ENCODE data around the gene OXNAD1. TPM values are rescaled to one million over a fixed set of nuclear protein-coding genes. Genes with fewer than 3 reads are reported as not detected.

The OXNAD1 gene
- total RNA-seq, 3 donors from 2014 or later = 21.5 to 35.2 (median 28.4) TPM

DNA sequence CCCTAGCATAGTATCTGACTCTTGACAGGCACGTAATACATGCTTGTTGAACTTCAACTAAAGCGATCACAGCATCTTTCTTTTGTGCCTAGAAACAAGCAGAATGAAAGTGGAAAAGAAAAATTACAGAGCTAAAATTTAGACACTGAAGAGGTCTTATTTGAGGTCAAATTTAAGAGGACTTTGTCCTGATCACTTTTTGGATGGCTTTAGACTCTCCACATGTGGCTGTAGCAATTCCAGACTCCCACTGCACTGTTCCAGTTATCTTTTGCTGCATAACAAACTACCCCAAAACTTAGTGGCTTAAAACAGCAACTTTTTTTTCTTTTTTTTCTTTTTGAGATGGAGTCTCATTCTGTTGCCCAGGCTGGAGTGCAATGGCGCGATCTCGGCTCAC, 23.8 kb upstream of the OXNAD1 start:
- intact Hi-C loops (cut with DNase I, micrococcal nuclease) = no loop called here
- ATAC-seq (no peak), DNase-seq (no peak)
- Histone ChIP-seq H3K36me3 (ENCODE audit: low read depth) (no peaks in the 10 kb centered on the region), H3K4me3 (no peak overlapping the region), H3K4me1 (ENCODE audit: low read depth) (no peaks in the 10 kb centered on the region), H3K9me3 (no peaks in the 10 kb centered on the region)
- TF ChIP-seq CTCF (IDR thresholded peaks at IDR 0.05) = no peak

DNA sequence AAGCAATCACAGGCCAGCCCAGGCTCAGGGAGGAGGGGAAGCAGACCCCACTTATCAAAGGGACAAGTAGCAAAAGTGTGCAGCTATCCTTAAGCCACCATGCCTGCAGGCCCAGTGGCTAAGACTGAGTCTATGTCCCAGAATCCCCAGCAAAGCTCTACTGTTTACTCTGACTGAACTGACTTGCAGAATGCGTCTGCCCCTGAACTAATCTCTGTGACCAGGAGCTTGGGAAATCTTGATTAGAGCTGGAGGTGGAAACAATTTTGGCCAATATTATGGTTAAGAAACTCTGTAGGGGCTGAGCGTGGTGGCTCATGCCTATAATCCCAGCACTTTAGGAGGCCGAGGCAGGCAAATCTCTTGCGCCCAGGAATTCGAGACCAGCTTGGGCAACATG, 22.8 kb upstream of the OXNAD1 start:
- Histone ChIP-seq H3K4me1 (ENCODE audit: low read depth) (no peaks in the 10 kb centered on the region), H3K36me3 (ENCODE audit: low read depth) (no peaks in the 10 kb centered on the region), H3K4me3 (no peak overlapping the region), H3K9me3 (no peaks in the 10 kb centered on the region)
- no peak for TF ChIP-seq CTCF (IDR thresholded peaks at IDR 0.05)
- no peak for ATAC-seq
- intact Hi-C loops (cut with DNase I, micrococcal nuclease) = no loop called here
- no peak for DNase-seq

DNA sequence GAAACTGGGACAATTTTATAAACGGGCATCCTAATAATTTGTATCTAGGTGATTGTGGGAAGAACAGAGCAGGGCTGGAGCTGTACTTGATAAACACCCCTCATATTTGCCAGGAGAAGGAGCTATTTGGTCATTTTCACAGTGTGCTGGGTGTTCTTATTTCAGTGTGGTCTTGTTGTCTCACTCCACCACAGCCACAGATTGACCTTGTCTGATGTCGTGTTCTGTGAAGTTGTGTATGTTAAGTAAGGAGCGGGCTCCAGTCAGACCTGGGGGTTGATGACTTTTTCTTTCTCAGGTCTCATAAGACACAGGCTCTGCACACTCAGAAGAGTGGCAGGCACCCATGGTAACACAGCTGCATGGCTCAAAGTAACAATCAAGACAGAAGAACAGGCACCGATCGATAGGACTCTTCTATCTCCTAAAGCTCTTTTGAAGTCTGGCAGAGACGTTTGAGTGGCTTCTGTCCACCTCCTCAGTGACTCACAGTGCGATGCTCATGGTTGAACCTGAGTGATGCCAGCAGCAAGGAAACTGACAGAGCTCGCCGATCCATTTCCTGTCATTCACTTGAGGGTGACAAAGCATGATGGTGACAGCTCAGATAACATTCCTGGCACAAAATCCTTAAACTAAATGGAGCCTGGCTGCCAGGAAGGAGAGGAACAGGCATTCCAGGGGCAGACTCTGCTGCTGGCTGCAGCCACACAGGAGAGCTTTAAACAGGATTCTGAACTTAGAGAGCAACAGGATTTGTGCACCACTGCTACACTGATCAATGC, 21.1 kb upstream of the OXNAD1 start:
- ATAC-seq = no peak
- no peak for DNase-seq
- intact Hi-C loops (cut with DNase I, micrococcal nuclease) = no loop called here
- Histone ChIP-seq H3K36me3 (ENCODE audit: low read depth) (no peaks in the 10 kb centered on the region), H3K4me3 (no peak overlapping the region), H3K9me3 (no peaks in the 10 kb centered on the region), H3K4me1 (ENCODE audit: low read depth) (no peaks in the 10 kb centered on the region)
- TF ChIP-seq CTCF (IDR thresholded peaks at IDR 0.05) = no peak

DNA sequence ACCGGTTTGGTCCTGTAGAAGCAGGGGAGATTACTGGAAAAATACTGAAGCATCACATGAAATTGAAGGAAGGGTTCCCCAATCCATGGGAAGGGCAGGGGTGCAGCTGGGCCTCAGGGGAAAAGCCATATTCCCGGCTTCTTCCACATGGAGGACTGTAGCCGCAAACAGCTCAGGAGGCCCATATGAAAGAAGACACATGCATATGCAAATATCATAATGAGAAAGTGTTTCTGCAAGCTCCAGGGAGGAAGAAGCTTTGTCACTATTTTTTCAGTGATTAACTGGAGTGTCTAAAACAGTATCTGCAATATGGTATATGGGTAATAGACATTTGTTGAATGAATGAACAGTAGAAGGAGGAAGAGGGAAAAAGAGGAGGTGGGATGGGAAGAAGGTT, 19.4 kb upstream of the OXNAD1 start:
- no peak for ATAC-seq
- no peak for DNase-seq
- TF ChIP-seq CTCF (IDR thresholded peaks at IDR 0.05) = no peak
- Histone ChIP-seq H3K9me3 (no peaks in the 10 kb centered on the region), H3K36me3 (ENCODE audit: low read depth) (no peaks in the 10 kb centered on the region), H3K4me1 (ENCODE audit: low read depth) (no peaks in the 10 kb centered on the region), H3K4me3 (no peak overlapping the region)
- intact Hi-C loops (cut with DNase I, micrococcal nuclease) = loop anchor here in 1 of 2 donors (5.0 kb wide), 2 partner anchors 68 to 198 kb away; no protein-coding TSS in a partner anchor

DNA sequence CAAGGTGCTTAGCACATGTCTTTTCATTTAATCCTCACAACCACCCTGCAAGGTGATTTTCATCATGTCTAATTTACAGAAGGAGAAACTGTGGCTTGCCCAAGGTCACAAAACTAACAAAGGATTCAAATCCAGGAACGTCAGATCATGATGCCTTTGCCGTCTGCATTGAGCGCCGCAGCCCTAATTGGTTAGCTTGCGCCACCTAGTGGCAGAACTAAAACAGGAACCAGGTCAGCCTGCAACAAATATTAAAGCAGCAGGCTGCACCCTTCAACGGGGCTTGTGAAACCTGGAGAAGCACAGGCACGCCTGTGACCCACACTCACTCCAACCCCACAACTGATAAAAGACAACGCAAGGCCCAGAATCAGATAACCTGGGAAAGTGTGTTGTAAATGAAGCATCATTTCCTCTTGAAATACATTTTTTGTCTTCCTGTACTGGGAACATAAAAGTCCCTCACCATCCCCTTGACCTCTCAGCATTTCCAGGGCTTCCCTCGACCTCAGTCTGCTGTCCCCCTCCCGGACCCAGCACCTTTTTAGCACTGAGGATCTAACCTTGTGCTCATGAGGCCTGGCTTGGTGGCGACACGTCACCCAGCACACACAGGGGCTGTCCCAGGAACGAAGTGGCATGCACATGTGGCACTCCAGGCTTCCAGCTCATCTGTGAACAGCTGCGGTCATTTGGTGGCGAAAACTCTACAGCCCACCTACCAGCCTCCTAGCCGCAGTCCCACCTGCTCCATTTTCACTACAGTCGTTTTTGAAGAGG, 17.5 kb upstream of the OXNAD1 start:
- no peaks in the 10 kb centered on the region for H3K36me3 ChIP-seq (ENCODE audit: low read depth)
- ATAC-seq (peak; percentile 89), DNase-seq (peak; percentile 65 to 91 (median 69))
- peak; percentile 69 for TF ChIP-seq CTCF (IDR thresholded peaks at IDR 0.05)
- no peak overlapping the region for H3K4me3 ChIP-seq
- intact Hi-C loops (cut with DNase I, micrococcal nuclease) = loop anchor here in 1 of 2 donors (5.0 kb wide), 2 partner anchors 70 to 200 kb away; no protein-coding TSS in a partner anchor
- peaks cover 3% of the 10 kb centered on the region for H3K4me1 ChIP-seq (ENCODE audit: low read depth)
- H3K9me3 ChIP-seq = no peaks in the 10 kb centered on the region

Measured in mucosa of descending colon (tissue), 3 donors.